Large intestine (tissue), 3 donors: Measurements from ENCODE around the gene ANKRD33B. TPM values are rescaled to one million over a fixed set of nuclear protein-coding genes. Genes with fewer than 3 reads are reported as not detected.

Experiments used
- DNase-seq, 2 donors: peaks; one replicate each; pipeline versions ENCODE4 v3.0.0 to v3.0.0-alpha.2; 2013
- H3K27ac ChIP-seq: one replicate; pipeline ENCODE4 v1.5.1; 2013; ENCODE audit warnings: low read length
- H3K27me3 ChIP-seq: 2 replicates; pipeline ENCODE4 v1.6.1; 2013; ENCODE audit warnings: low read length; ENCODE audit not compliant: control insufficient read depth, insufficient read depth
- H3K36me3 ChIP-seq: 2 replicates; pipeline ENCODE4 v1.6.1; 2013; ENCODE audit warnings: low read length; ENCODE audit not compliant: control insufficient read depth, insufficient read depth
- H3K4me1 ChIP-seq: one replicate; pipeline ENCODE4 v1.6.1; 2013; ENCODE audit warnings: low read length; ENCODE audit not compliant: control insufficient read depth, insufficient read depth
- H3K4me3 ChIP-seq: one replicate; pipeline ENCODE4 v1.5.1; 2013; ENCODE audit warnings: low read length
- H3K9me3 ChIP-seq: one replicate; pipeline ENCODE4 v1.6.1; 2013; ENCODE audit warnings: mild to moderate bottlenecking, low read depth, low read length, moderate library complexity; ENCODE audit not compliant: control insufficient read depth
- WGBS: methylation state at CpG from one replicate; pipeline ENCODE4 v1.1.5; 2013; ENCODE audit warnings: low lambda C conversion rate; ENCODE audit not compliant: insufficient coverage; 5-methylcytosine and 5-hydroxymethylcytosine counted together
- polyA plus RNA-seq: library from polyadenylated mRNA; unstranded; fragments of 120-200 nt; gene quantifications from one replicate; pipeline ENCODE4 v1.2.1, GENCODE V29; 2013

ANKRD33B gene
- polyA plus RNA-seq, 1 donor, result 0.88 TPM

DNA sequence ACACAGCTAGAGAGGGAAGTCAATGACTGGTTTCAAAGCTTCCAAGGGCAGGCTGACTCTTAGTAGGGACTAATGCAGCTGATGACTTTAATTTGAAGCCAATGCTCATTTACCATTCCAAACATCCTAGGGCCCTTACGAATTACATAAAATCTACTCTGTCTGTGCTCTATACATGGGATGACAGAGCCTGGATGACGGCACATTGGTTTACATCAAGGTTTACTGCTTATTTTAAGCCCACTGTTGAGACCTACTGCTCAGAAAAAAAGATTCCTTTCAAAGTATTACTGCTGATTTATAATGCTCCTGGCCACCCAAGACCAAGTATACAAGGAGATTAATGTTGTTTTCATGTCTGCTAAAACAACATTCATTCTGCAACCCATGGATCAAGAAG is 123.0 kb downstream of the ANKRD33B start:
- Histone ChIP-seq H3K9me3 (no peaks in the 10 kb centered on the region), H3K27ac (no peak overlapping the region), H3K27me3 (no peaks in the 10 kb centered on the region), H3K36me3 (peaks cover 43% of the 10 kb centered on the region), H3K4me1 (no peaks in the 10 kb centered on the region), H3K4me3 (no peak overlapping the region)
- no peak for DNase-seq
- 100% methylated on average over 1 of the region's 2 CpGs for WGBS

DNA sequence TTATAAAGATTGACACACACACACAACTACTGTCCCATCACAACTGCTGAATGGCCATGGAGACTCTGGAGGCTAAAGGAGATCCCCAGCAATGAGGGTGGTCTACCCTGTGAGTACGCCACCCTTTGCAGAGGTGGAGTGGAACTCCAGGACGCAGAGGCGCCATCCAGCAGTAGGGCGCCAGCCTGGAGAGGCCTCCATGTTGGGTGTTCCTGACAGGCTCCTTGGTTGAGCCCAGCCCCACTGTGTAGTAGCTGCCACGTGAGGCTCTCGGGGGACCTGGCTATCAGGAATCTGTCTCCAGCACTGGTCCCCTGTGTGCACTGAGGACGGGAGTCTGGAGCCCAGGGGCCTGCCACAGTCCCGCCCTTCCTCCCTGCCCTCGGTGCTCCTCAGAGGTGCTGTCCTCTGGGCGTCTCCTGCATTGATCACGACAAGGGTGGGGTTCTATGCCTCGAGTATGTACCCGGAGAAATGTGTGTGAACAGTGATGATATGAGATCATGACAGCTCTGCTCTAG is 124.8 kb downstream of the ANKRD33B start:
- WGBS, result no CpG with 5 or more reads among the region's 13 CpGs
- Histone ChIP-seq H3K4me3 (no peak overlapping the region), H3K27ac (no peak overlapping the region), H3K4me1 (no peaks in the 10 kb centered on the region), H3K9me3 (no peaks in the 10 kb centered on the region), H3K27me3 (no peaks in the 10 kb centered on the region), H3K36me3 (peaks cover 26% of the 10 kb centered on the region)
- no peak for DNase-seq

DNA sequence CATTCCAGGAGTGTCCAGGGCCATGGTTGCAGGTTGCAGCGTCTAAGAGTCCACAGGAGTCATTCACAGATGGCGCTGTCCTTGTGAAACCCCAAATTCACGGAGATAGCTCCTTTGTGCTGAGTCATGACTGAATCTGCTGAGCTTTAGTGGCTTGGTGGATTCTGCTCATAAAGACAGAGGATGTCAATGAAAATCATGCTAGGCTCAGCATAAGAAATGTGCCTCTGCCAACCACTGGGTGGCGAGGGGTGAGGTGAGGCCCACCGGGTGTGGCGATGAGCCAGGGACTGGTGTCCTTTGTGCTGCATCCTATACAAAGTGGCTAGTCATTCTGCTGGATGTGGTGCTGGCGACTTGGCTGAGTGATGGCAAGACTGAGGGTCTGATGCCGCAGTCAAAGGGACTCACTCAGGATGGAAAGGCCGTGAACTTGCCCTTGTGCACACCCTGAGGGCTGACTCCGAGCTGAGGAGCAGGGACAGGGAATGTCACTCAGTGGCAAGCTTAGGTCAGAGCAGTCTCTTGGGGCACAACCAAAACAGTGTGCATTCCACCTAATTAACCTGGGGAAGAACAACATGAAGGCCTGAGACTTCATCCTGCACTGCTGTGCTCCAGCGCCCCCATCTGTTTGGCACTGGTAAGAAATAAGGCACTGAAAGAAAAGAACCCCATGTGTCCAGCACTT is 125.7 kb downstream of the ANKRD33B start:
- Histone ChIP-seq H3K4me3 (no peak overlapping the region), H3K27ac (no peak overlapping the region), H3K27me3 (no peaks in the 10 kb centered on the region), H3K9me3 (no peaks in the 10 kb centered on the region), H3K4me1 (no peaks in the 10 kb centered on the region), H3K36me3 (peaks cover 27% of the 10 kb centered on the region)
- no peak for DNase-seq
- WGBS, result no CpG with 5 or more reads among the region's 11 CpGs

DNA sequence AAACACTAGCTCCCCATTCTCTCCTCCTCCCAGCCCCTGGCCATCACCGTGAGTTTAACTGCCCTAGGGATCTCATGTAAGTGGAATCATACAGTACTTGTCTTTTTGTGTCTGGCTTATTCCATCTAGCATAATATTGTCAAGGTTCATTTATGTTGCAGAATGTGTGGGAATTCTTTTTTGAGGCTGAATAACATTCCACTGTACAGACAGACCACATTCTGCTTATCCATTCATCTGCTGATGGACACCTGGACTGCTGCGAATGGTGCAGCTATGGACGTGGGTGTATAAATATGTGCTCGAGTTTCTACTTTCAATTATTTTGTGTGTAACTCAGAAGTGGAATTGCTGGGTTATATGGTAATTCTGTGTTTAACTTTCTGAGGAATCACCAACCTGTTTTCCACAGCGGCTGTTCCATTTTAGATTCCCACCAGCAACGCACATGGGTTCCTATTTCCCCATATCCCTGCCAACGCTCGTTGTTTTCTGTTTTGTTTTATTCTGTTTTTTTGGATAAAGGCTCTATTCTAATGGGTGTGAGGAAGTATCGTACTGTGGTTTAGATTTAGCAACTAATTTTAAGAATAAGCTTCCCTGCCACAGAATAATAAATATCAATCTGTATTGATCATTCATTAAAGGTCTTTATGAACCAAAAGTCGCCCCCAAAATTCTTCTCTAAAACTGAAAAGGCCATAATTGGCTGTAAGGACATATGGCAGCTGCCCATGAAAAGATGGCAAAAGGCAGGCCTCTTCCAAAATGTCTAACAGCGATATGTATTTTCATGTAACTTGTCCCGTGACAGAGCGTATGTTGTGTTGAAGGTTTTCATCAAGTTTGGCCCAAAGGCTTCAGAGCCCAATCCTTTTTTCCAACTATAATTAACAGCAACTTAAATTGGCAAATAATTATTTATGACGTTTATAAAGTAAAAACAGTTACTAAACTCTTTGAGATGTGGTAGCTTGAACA is 126.9 kb downstream of the ANKRD33B start:
- Histone ChIP-seq H3K4me1 (no peaks in the 10 kb centered on the region), H3K27me3 (no peaks in the 10 kb centered on the region), H3K36me3 (peaks cover 23% of the 10 kb centered on the region), H3K27ac (no peak overlapping the region), H3K9me3 (no peaks in the 10 kb centered on the region), H3K4me3 (no peak overlapping the region)
- no peak for DNase-seq
- WGBS, result 100% methylated on average over 3 of the region's 14 CpGs

DNA sequence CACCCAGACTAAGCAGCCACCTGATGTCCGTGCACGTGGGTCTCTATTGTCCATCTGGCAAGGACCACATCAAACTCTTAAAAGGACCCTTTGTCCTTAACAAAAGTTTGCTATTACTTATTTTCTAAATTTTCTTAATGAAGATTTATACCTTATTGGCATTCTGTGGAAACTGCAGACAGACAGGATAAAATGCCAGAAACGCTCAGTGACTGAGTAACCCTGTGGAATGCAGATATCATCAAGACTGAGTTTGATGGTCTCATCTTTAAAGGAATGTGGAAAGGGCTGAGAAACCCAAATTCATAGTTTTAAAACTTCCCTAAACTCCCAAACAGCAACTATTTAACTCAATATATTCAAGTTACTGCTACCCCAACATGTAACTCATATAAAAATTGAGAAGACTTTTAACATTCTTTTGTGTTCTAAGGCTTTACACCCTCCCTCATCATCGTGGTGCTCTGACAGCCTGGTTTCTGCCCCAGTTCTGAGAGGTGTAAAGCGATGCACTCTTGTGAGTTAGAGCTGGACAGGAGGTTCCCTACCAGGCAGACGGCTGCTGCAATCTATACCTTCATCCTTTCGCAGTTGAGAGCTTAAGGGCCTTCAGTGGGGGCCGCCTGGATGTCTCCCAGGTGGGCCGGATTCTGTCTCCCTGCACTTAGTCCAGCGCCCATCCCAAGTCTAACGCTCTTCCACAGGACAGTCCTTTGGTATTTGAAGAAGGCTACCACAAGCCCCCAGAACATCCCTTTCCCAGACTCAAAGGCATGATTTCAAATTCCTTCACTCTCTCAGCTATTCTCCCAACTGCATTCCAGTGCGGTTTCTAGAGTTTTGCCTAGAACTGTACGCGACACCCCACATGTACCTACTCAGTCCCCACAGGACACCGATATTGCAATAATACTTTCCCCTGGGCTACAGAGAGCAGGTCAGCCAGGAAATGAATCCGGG is 128.2 kb downstream of the ANKRD33B start:
- H3K27me3 ChIP-seq, result no peaks in the 10 kb centered on the region
- peaks cover 23% of the 10 kb centered on the region for H3K36me3 ChIP-seq
- H3K27ac ChIP-seq, result no peak overlapping the region
- H3K4me3 ChIP-seq, result no peak overlapping the region
- H3K9me3 ChIP-seq, result no peaks in the 10 kb centered on the region
- DNase-seq, result no peak
- whole genome bisulfite sequencing, result no CpG with 5 or more reads among the region's 16 CpGs
- no peaks in the 10 kb centered on the region for H3K4me1 ChIP-seq

DNA sequence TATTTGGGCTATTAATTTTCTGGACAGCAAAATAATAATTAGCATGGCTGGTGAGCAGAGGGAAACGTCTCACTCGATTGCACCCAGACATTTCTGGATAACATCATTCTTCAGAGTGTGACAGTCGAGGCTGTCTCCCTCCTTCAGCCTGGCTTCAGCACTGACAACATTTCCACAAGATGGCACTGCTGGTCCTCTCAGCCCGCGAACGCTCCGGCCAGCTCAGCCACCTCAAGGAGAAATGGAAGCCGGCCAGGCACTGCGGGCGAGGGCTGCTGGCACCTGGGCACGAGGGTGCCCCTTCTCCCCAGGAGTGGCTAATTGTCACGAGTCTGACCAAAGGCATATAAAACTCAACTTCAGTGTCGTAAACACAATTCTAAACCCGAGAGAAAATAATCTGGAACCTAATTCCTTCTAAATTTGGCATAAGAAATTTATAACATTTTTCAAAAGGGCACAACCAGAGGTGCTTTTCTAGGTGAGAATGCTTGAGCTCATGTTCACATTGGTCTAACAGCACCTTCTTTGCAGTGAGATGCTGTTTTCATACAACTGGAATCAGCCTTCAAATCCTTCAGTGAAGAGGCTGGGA is 131.3 kb downstream of the ANKRD33B start:
- Histone ChIP-seq H3K9me3 (no peaks in the 10 kb centered on the region), H3K27me3 (no peaks in the 10 kb centered on the region), H3K4me3 (no peak overlapping the region), H3K27ac (no peak overlapping the region), H3K4me1 (no peaks in the 10 kb centered on the region), H3K36me3 (peaks cover 5% of the 10 kb centered on the region)
- peak; percentile 37 for DNase-seq
- WGBS, result 60% methylated on average over 2 of the region's 14 CpGs

DNA sequence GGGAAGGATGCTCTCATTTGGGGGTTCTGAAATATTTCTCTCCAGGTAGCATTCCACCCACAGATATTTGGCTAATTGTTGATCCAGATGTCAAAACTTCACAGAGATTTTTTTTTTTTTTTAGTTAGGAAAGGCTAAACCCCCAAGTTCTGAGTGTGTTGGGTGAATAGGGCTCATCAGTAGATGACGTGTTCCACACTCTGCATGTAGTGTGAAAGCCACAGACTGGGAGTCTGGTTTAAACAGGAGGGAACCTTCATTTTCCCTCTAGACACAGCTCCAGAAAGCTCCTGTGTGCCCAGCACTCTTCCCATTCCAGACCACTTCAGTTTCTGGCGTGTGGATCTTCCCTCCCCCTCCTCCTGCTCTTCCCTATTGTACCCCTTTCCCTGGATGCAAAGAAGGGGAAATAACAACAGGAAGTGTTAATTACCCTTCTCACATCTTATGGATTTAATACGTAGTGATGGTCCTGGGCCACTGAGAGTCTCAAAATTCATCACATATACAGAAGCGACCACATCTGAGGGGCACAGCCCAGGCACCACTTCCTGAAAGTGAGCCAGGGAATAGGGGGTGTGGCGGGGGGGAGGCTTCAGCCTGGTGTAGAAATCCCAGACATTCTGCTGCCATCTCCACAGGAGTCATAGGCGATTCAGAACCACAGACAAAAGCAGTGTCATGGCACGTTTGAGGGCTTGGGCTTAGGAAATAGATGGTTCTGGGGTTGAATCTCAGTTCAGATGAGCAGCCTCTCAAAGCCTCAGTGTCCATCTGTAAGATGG is 132.1 kb downstream of the ANKRD33B start:
- Histone ChIP-seq H3K4me1 (no peaks in the 10 kb centered on the region), H3K9me3 (no peaks in the 10 kb centered on the region), H3K4me3 (no peak overlapping the region), H3K27ac (no peak overlapping the region), H3K36me3 (peaks cover 5% of the 10 kb centered on the region), H3K27me3 (no peaks in the 10 kb centered on the region)
- DNase-seq, result no peak
- WGBS, result no CpG with 5 or more reads among the region's 7 CpGs

DNA sequence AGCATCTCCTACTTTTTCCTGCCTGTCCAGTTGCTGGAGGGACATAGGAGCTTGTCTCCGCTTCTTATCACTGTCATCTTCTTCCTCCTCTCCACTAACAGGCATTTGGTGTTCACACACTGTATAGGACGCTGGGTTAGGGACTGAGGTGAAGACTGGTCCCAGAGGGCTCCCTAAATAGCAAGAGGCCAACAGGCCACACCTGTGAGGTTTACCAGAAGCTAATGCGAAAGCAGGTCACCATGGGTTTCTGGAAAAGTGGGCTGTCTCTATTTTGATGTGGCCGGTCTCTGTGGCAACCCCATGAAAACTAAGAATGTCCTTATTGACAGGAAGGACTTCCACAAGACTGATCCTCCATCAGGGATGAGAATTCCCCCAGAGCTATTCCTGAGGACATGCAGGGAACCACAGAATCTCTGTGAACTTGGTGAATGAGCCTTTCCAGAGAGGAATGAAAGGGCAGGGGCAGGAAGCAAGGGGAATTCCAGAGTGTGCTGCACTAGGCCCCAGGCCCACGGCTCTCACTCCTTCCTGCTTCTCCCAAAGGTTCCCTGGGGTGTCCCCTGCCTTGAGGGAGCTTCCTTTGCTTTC is 135.5 kb downstream of the ANKRD33B start:
- Histone ChIP-seq H3K36me3 (peaks cover 15% of the 10 kb centered on the region), H3K4me1 (no peaks in the 10 kb centered on the region), H3K9me3 (no peaks in the 10 kb centered on the region), H3K27me3 (no peaks in the 10 kb centered on the region), H3K27ac (no peak overlapping the region), H3K4me3 (no peak overlapping the region)
- no CpG with 5 or more reads among the region's 5 CpGs for WGBS
- DNase-seq, result no peak

DNA sequence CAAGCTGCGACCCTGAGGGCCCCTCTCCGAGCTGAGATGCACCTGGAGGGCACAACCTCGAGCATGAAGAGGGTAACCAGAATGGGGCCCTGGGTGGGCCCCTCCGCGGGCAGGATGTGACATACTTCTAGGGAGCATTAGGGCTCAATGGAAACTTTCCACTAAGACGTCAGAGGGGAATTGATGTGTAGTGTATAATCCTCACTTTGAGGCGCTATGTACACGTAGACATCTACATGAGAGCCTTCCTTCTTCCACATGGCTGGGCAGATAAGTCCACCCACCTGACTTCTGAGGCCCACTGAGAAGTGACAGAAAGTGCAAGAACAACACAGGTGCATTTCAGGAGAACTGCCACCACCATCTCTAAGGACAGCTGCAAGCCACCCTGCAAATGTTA is 136.1 kb downstream of the ANKRD33B start:
- Histone ChIP-seq H3K27ac (no peak overlapping the region), H3K27me3 (no peaks in the 10 kb centered on the region), H3K9me3 (no peaks in the 10 kb centered on the region), H3K4me3 (no peak overlapping the region), H3K4me1 (no peaks in the 10 kb centered on the region), H3K36me3 (peaks cover 13% of the 10 kb centered on the region)
- DNase-seq, result no peak
- no CpG with 5 or more reads among the region's 8 CpGs for WGBS
